CD4-positive, alpha-beta T cell (primary cell): Measurements from ENCODE around the gene SSBP4. TPM values are rescaled to one million over a fixed set of nuclear protein-coding genes. Genes with fewer than 3 reads are reported as not detected.

Experiments
- ATAC-seq: fragments of 200-7000 bp; cut with Tn5 transposase; one replicate; pipeline ENCODE4 v1.10.0; 2022; ENCODE audit warnings: mild to moderate bottlenecking; ENCODE audit not compliant: poor library complexity
- CTCF ChIA-PET: fragments of 350-600 bp; sonication (Branson Sonifier 250); formaldehyde crosslinking; loops from one replicate; lab custom pipeline; 2021; ENCODE audit warnings: antibody characterized with exemption, inconsistent platforms; lab: Charles Lee
- POLR2A ChIA-PET: fragments of 350-600 bp; sonication (Branson Sonifier 250); formaldehyde crosslinking; loops from one replicate; lab custom pipeline; 2021; ENCODE audit warnings: antibody characterized with exemption, inconsistent platforms; lab: Charles Lee
- DNase-seq, 14 experiments: peaks; one replicate each; pipeline ENCODE4 v3.0.0-alpha.2; 2013 to 2020; ENCODE audit warnings: mixed read lengths in 2 of 14
- H3K27ac ChIP-seq, 2 donors: one replicate each; pipeline versions ENCODE4 v1.5.1 to v1.7.0; 2013; ENCODE audit warnings: low read length in 2 of 2, low read depth in 1 of 2, mild to moderate bottlenecking in 1 of 2
- H3K27me3 ChIP-seq, 2 experiments: 1 replicate in 1 of 2; 2 replicates in 1 of 2; pipeline versions ENCODE4 v1.6.1 to v1.7.0; 2013; ENCODE audit warnings: low read length in 2 of 2, control low read depth in 1 of 2, mild to moderate bottlenecking in 1 of 2, moderate library complexity in 1 of 2; ENCODE audit not compliant: insufficient read depth in 2 of 2, control insufficient read depth in 1 of 2
- H3K36me3 ChIP-seq: one replicate; pipeline ENCODE4 v1.6.1; 2013; ENCODE audit warnings: low read length, control low read depth; ENCODE audit not compliant: insufficient read depth
- H3K4me1 ChIP-seq: one replicate; pipeline ENCODE4 v1.6.1; 2013; ENCODE audit warnings: low read length, control low read depth; ENCODE audit not compliant: insufficient read depth
- H3K4me3 ChIP-seq: one replicate; pipeline ENCODE4 v1.5.1; 2013; ENCODE audit warnings: mild to moderate bottlenecking, low read length, moderate library complexity
- H3K9me3 ChIP-seq, 2 experiments: 1 replicate in 1 of 2; 2 replicates in 1 of 2; pipeline versions ENCODE4 v1.6.1 to v1.7.0; 2013; ENCODE audit warnings: low read length in 2 of 2, mild to moderate bottlenecking in 2 of 2, control low read depth in 1 of 2, moderate library complexity in 1 of 2; ENCODE audit not compliant: control insufficient read depth in 1 of 2, insufficient read depth in 1 of 2
- H3K27ac Mint-ChIP-seq: one replicate; pipeline ENCODE4 v1.8.0; 2020; ENCODE audit warnings: mixed read lengths
- H3K27me3 Mint-ChIP-seq: one replicate; pipeline ENCODE4 v1.8.0; 2021; ENCODE audit warnings: mixed read lengths
- H3K36me3 Mint-ChIP-seq: one replicate; pipeline ENCODE4 v1.8.0; 2021; ENCODE audit warnings: low read depth, mixed read lengths
- H3K4me1 Mint-ChIP-seq: one replicate; pipeline ENCODE4 v1.8.0; 2021; ENCODE audit warnings: low read depth, mixed read lengths
- H3K4me3 Mint-ChIP-seq: one replicate; pipeline ENCODE4 v1.8.0; 2020; ENCODE audit warnings: mild to moderate bottlenecking, mixed read lengths
- H3K9me3 Mint-ChIP-seq: one replicate; pipeline ENCODE4 v1.8.0; 2020; ENCODE audit warnings: mixed read lengths
- intact Hi-C, 2 experiments: fragments of 100-400 bp; cut with DNase I in 1 of 2; cut with micrococcal nuclease in 1 of 2; formaldehyde crosslinking; loops; one replicate each; pipeline versions ENCODE4 v1.15.1 to v1.9.0; 2023 to 2025; cut with DNase I, micrococcal nuclease
- total RNA-seq, 174 experiments: library from RNA in 2 of 174; stranded (reverse) in 2 of 174; gene quantifications; one replicate each; pipeline ENCODE4 v1.2.3 and lab custom pipeline; 2021 to 2026
- TF ChIP-seq, protein P1 (sequence below): fragments of 200-600 bp; IDR thresholded peaks from one replicate; pipeline ENCODE4 v1.8.0; 2022; ENCODE audit warnings: antibody characterized with exemption, mild to moderate bottlenecking

SSBP4 gene
- total RNA-seq, 2 experiments from 2014 or later: 44.0 to 50.9 TPM

DNA sequence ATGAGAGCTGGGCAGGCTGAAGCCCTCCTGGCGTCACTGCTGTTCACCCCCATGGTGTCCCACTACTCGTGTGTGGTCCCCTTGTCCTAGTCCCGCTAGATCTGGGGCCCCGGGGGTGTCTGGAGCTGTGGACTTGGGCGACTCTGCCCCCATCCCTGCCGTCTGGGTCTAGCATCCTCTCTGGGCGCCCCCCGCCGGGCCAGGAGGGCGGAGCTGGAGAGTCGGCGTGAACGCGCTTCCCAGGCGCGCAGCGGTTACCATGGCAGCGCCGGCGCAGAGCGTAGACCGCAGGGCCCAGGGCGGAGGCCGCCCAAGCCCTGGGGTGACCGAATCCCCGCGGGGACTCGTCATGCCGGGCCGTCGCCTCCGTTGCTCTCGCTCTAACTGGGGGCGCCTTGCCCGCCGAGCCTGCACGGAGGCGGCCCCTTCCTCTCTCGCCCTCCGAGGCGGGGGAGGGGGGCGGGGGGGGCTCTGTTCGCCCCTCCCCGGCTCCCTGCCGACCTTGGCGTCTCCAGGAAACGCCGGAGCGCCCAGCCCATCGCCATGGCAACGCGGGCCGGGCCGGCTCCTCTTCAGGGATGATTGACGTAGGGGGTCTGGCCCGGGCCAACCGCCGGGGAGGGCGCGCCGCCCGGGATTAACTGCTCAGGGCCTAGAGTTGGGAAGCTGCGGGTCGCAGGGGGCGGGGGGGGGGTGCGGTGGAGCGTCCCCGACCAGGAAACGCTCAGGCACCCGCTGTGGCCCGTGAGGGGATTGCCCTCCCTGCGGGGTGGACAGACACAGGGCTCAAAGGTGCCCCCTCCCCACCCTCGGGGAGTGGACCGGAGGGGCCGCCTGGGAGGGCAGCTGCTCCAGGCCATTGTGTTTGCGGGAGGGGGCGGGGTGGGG lies 9.8 kb downstream of the SSBP4 start:
- Mint-ChIP-seq H3K27me3 (no peaks in the 10 kb centered on the region), H3K4me1 (peaks cover 33% of the 10 kb centered on the region), H3K27ac (peak overlapping the region; percentile 81), H3K9me3 (no peaks in the 10 kb centered on the region), H3K36me3 (no peaks in the 10 kb centered on the region), H3K4me3 (peak overlapping the region; percentile 34)
- POLR2A ChIA-PET: interaction anchor here (1.1 to 2.3 kb wide), 7 partner anchors 8 to 277 kb away, joined by 3 to 21 read pairs (median 4); partner anchors contain the start of genes PIK3R2 and SSBP4
- Histone ChIP-seq H3K9me3 (no peaks in the 10 kb centered on the region), H3K27ac (peak overlapping the region; percentile 78 to 92), H3K4me3 (peak overlapping the region; percentile 53), H3K4me1 (peaks cover 87% of the 10 kb centered on the region), H3K27me3 (no peaks in the 10 kb centered on the region), H3K36me3 (peaks cover 24% of the 10 kb centered on the region)
- intact Hi-C loops: no loop called here
- TF ChIP-seq, protein P1, sequence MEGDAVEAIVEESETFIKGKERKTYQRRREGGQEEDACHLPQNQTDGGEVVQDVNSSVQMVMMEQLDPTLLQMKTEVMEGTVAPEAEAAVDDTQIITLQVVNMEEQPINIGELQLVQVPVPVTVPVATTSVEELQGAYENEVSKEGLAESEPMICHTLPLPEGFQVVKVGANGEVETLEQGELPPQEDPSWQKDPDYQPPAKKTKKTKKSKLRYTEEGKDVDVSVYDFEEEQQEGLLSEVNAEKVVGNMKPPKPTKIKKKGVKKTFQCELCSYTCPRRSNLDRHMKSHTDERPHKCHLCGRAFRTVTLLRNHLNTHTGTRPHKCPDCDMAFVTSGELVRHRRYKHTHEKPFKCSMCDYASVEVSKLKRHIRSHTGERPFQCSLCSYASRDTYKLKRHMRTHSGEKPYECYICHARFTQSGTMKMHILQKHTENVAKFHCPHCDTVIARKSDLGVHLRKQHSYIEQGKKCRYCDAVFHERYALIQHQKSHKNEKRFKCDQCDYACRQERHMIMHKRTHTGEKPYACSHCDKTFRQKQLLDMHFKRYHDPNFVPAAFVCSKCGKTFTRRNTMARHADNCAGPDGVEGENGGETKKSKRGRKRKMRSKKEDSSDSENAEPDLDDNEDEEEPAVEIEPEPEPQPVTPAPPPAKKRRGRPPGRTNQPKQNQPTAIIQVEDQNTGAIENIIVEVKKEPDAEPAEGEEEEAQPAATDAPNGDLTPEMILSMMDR: no peak
- peak; percentile 64 to 96 (median 82) for DNase-seq
- ATAC-seq: peak; percentile 76
- CTCF ChIA-PET: interaction anchor here (1.2 to 1.9 kb wide), 4 partner anchors 10 to 149 kb away, joined by 3 to 11 read pairs (median 4); partner anchors contain the start of gene SSBP4

DNA sequence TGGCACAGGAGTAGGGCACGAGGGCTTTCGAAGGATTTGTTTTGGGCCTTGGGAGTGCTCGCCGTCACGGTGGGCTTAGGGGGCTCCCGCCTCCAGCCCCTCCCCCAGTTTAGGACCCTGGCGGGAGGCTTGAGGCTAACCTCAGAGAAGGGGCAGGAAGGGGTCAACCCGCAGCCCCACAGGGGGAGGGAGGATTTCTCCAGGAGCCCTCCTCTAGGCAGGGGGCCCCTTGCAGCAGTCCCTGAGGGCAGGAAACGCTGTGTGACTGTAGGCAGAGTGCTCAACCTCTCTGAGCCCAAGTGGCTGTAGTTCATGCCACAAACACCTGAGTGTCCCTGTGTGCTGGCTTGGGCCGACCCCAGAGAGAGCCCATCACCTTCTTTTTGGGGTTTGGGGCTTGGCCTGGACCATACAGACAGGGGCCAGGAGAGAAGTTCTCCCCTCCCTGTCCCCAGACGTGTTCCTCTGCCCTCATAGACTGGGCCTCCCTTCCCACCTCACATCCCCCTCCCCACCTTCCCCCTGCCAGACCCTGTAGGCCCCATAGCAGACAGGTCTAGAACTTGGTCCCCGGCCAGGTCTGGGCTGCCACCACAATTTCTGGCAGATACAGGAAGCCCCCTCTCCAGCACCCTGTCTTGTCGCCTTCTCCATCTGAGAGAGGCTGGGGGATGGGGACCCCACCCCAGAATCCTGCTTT lies 10.7 kb downstream of the SSBP4 start:
- Histone ChIP-seq H3K9me3 (no peaks in the 10 kb centered on the region), H3K4me3 (peak overlapping the region; percentile 53), H3K4me1 (peaks cover 82% of the 10 kb centered on the region), H3K27me3 (no peaks in the 10 kb centered on the region), H3K27ac (peak overlapping the region; percentile 78 to 92), H3K36me3 (peaks cover 22% of the 10 kb centered on the region)
- TF ChIP-seq, protein P1: no peak
- Mint-ChIP-seq H3K27me3 (no peaks in the 10 kb centered on the region), H3K4me3 (peak overlapping the region; percentile 83), H3K27ac (peak overlapping the region; percentile 81), H3K4me1 (peaks cover 33% of the 10 kb centered on the region), H3K36me3 (no peaks in the 10 kb centered on the region), H3K9me3 (no peaks in the 10 kb centered on the region)
- intact Hi-C loops: no loop called here
- ChIA-PET POLR2A (interaction anchor here (1.2 to 2.3 kb wide), 4 partner anchors 10 to 278 kb away, joined by 3 to 21 read pairs (median 5); partner anchors contain the start of genes PIK3R2 and SSBP4), CTCF (interaction anchor here (1.7 kb wide), 1 partner anchor 11 kb away, joined by 6 read pairs; no protein-coding TSS in a partner anchor)
- peak in 1 of 14 experiments; percentile 57 for DNase-seq
- no peak for ATAC-seq

DNA sequence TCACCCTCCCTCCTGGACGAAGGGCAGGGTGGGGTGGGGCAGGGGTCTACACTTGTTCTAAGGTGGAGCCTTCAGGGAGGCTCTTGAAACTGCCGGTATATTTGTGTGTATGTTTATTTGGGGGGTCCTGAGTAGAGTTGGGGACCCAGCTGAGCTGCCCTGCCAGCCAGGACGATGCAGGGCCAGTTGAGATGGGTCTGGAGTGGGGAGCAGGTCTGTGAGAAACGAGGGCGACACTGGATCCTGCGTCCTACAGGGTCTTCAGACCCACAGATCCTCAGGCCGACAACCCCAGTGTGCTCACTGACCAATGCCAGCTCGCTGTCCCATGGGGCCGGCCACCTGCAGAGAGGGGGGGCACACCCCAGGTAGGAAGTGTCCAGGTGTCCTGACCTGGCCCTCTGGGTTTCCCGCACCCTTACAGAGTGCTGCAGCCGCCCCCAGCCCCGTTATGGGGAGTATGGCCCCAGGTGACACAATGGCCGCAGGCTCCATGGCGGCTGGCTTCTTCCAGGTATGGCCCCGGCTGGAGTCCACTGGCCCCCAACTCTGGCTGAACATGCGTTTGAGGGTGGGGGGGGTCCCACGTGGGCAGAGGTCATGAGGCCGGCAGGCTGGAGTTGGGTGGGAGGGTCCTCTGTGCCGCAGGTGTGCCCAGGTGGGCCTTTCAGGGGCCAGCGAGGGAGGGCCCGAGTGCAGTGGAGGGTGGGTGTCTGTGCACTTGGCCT lies 11.4 kb downstream of the SSBP4 start:
- peak overlapping the region; percentile 72 for H3K4me3 Mint-ChIP-seq
- ChIA-PET CTCF (no interaction called here), POLR2A (interaction anchor here (1.6 kb wide), 1 partner anchor 11 kb away, joined by 9 read pairs; the partner anchor contains the start of gene SSBP4)
- Histone ChIP-seq H3K4me1 (peaks cover 75% of the 10 kb centered on the region), H3K27me3 (no peaks in the 10 kb centered on the region), H3K4me3 (no peak overlapping the region), H3K27ac (no peak overlapping the region), H3K36me3 (peaks cover 22% of the 10 kb centered on the region), H3K9me3 (no peaks in the 10 kb centered on the region)
- H3K9me3 Mint-ChIP-seq: no peaks in the 10 kb centered on the region
- H3K36me3 Mint-ChIP-seq: no peaks in the 10 kb centered on the region
- TF ChIP-seq, protein P1: no peak
- intact Hi-C loops: no loop called here
- ATAC-seq: no peak
- peak in 1 of 14 experiments; percentile 47 for DNase-seq
- peak overlapping the region; percentile 81 for H3K27ac Mint-ChIP-seq
- H3K4me1 Mint-ChIP-seq: peaks cover 29% of the 10 kb centered on the region
- no peaks in the 10 kb centered on the region for H3K27me3 Mint-ChIP-seq
